Peyer's patch (tissue), 4 donors: Measurements from ENCODE around the gene PDGFA.

Experiments used
- CTCF ChIP-seq, 6 experiments: fragments of 450-650 bp in 4 of 6; fragments of 200-600 bp in 2 of 6; sonication (generic) in 1 of 6; IDR thresholded peaks; one replicate each; pipeline ENCODE4 v1.5.1; 2017 to 2019; ENCODE audit warnings: antibody characterized with exemption in 6 of 6, mild to moderate bottlenecking in 3 of 6, moderate library complexity in 1 of 6
- POLR2A ChIP-seq, 2 donors: fragments of 450-650 bp; IDR thresholded peaks; one replicate each; pipeline ENCODE4 v1.5.1; 2017; ENCODE audit warnings: antibody characterized with exemption in 2 of 2, mild to moderate bottlenecking in 2 of 2, moderate library complexity in 2 of 2

- TF ChIP-seq CTCF (IDR thresholded peaks at IDR 0.05) (no peak), POLR2A (IDR thresholded peaks at IDR 0.05) (no peak)
Measured at GRCh38 chr7:477626-478220, 41.9 kb downstream of the PDGFA start.
